NCI-H2196 (cell line): Measurements from ENCODE around the gene ZNF883.
A peak's percentile ranks its signal among the peaks of the same experiment; 100 is the strongest.

ENCODE experiments used
- DNase-seq: peaks from one replicate; lab custom pipeline; 2025; ENCODE audit not compliant: unreplicated experiment; lab: John Stamatoyannopoulos, UW

Gene ZNF883

DNA sequence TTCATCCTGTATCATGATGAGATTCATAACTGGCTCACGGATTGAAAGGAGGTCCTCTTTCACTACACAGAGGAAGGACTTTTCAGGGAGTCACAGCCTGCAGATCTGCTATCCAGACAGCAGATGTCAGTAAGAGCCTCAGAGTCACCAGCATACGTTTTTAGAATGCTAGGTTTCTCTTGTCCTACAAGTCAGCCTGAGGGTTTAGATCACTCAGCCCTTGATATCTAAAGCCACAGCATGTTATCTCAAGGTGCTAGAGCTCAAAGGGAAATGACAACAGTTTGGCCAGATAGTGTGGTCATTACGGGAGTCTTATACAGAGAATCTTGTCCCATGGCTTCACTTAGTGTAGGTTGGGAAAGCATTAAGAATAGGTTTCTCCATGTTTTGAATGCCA lies 90.4 kb downstream of the ZNF883 start:
- DNase-seq = no peak

- no peak for DNase-seq
These were observed 94.0 kb downstream of the ZNF883 start for GRCh38 chr9:112917987-112918362.

DNA sequence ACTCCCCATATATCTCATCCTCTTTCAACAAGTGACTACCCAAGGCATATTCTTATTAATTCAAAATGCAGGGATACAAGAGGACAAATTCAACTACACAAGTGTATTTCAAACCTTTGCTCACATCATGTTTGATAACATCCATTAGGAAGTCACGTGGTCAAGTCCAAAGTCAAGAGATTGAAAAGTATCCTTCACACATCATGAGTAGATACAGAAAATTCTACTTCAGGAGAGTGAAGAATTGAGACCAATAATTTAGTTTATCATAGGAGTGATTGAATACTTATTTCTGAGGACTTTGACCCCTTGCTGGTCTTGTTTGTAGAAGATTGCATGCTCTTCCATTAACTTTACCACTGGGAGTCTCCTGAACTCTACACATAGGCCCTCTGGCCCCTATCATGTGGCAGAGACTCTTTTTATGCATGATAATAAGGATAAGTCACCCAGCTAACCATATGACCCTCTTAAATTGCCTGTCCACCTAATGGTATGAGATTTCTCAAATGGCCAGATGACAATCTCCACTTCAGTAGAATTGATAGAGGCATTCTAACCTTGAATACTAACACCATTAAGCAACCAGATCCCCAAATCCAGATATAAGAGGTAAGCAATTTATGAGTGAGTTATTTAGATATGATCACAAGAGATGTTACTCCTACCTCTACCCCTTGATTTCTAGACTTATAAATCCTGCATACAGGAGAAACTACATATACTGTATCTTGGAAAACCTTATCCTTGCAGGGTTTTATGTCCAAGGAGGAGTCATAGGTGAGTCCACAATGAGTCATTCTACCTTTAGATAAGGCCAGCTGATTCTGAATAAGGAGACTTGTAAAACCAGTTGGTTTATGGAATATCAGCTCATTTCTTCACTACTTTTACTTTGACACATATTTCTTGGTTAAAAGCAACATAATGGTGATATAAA lies 94.7 kb downstream of the ZNF883 start:
- no peak for DNase-seq

- peak; percentile 13 for DNase-seq
These were observed 97.5 kb downstream of the ZNF883 start for GRCh38 chr9:112914524-112914923.

GRCh38 chr9:112913326-112913725 lies 98.7 kb downstream of the ZNF883 start:
- DNase-seq = no peak

GRCh38 chr9:112912636-112913035 lies 99.4 kb downstream of the ZNF883 start:
- DNase-seq = no peak

GRCh38 chr9:112911736-112912135 lies 100.3 kb downstream of the ZNF883 start:
- no peak for DNase-seq
